Activated T-cell treated with anti-CD3 and anti-CD28 coated beads for 48 hours (primary cell): ENCODE results near the gene THRAP3.
"Not testable (repeated sequence)": the region's sequence is repeated elsewhere in the genome, so short reads cannot be mapped to it uniquely, and the experiment has no call there.

Experiments
- DNase-seq: peaks from one replicate; pipeline ENCODE4 v3.0.0-alpha.2; 2020; ENCODE audit warnings: low read depth

Gene THRAP3

DNA sequence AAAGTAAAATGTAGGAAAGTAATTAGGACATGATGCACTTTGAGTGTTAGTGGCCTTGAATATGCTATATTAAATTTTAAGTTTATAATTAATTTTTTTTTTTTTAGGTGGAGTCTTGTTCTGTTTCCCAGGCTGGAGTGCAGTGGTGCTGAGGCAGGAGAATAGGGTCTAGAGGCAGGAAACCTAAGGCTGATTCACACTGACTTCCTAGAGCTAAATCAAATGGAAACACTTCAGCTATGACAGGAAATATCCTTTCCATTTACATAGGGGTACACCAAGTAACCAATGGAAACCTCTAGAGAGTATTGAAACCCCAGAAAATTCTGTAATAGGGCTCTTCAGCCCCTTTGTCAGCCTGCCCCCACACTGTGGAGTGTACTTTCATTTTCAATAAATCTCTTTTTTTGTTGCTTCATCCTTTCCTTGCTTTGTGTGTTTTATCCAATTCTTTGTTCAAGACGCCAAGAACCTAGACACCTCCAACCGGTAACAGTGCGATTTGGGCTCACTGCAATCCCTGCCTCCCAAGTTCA is 17.9 kb upstream of the THRAP3 start:
- no peak for DNase-seq

DNA sequence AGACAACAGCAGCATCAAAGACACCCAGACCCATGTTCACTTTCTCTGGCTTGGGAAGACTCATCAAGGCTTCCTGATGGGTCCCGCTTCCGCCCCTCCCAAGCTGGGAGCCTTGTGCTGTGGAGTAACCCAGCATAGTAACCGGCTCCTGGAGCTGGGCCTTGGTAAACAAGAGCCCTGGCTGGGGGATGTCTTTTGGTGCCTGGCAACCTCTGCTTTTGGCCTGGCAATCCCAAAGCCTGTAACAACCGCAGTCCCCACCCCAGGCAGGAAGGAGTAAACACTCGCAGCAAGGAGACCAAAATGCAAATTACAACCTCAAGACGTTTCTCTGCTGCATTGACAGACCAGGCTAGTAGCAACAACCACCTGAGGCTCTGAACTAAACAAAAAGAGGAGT is 16.9 kb upstream of the THRAP3 start:
- DNase-seq, result no peak

DNA sequence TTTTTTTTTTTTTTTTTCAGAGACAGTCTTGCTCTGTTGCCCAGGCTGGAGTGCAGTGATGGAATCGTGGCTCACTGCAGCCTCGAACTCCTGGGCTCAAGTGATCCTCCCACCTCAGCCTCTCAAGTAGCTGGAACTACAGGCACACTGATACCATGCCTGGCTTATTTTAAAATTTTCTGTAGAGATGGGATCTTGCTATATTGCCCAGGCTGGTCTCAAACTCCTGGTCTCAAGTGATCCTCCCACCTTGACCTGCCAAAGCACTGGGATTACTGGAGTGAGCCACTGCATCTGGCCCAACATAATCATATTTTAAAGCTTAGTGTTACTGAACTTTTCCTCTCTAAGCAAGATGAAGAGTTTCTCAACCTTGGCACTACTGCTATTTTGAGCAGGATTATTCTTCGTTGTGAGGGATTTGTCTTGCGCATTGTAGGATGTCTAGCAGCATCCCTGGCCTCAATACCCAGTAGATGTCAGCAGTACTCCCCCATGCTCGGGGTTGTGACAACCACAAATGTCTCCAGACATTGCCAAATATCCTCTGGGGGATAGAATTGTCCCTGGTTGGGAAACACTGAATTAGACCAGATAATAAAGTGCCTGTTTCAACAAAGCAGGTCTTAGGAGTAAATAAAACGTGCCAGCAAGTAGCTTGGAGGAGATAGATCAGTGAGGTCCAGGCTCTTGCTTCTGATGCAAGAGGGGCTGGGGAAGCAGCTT is 15.1 kb upstream of the THRAP3 start:
- no peak for DNase-seq

DNA sequence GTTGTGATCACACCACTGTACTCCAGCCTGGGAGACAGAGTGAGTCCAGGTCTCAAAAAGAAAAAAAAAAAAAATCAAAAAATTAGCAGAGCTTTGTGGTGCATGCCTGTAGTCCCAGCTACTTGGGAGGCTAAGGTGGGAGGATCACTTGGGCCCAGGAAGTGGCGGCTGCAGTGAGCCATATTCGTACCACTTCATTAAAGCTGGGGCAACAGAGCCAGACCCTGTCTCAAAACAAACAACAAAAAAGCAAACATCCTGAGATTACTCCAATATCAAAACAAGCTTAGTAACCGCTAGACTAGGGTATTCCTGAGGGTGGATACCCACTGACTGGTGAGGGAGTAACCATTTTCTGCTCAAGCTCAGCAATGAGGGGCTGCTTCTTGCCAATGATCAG is 12.9 kb upstream of the THRAP3 start:
- DNase-seq, result no peak

DNA sequence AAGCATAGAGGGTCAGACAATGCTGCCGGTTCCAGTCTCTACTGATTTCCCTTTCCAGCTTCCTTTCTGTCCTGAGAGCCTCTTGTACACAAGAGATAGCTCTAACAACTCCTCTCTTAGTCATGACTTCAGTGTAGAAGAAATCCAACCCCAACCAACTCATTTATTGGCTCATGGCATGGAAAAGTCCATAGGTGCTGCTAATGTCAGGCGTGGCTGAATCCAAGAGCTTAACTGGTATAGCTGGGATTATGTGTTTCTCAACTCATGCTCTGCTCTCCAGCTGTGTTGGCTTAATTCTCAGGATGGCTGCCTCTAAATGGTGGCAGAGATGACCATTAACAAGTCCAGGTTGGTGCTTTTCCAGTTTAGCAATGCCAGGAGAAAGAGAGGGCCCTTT is 12.4 kb upstream of the THRAP3 start:
- DNase-seq, result no peak

DNA sequence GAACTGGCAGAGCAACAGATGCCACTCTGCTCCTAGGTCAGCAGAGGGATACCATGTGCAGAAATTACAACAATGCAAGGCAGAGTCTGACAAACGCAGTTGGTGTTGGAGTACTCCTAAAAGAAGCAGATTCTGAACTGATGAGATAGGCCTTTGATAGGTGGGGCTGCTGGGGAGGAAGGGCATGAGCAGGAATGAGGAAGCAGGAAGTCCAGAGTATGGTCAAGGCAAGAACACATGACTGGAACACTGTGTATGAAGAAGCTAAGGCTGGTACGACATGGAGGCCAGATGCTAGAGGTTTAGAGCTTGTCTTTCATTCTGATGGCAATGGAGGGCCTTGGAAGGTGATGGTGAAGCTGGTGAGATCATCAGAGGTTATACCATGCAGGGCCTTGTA is 11.5 kb upstream of the THRAP3 start:
- DNase-seq, result no peak

DNA sequence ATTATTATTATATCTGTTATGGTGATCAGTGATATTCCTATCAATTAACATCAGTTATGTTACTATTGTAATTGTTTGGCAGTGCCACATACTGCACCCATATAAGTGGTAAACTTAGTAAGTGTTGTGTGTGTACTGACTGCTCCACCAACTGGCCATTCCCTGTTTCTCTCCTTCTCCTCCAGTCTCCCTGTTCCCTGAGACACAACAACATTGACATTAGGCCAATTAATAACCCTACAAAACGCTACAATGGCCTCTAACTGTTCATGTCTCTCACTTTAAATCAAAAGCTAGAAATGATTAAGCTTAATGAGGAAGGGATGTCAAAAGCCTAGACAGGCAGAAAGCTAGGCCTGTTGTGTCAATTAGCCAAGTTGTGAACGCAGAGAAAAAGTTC is 6.6 kb upstream of the THRAP3 start:
- no peak for DNase-seq

DNA sequence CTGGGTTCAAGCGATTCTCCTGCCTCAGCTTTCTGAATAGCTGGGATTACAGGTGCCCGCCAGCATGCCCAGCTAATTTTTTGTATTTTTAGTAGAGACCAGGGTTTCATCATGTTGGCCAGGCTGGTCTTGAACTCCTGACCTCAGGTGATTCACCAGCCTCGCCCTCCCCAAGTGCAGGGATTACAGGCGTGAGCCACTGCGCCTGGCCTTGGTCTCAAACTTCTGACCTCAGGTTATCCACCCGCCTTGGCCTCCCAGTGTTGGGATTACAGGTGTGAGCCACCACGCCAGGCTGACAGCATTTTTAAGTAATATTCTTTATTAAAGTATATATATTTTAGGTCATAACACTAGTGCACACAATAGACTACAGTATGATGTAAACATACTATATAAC is 2.3 kb upstream of the THRAP3 start:
- DNase-seq, result not testable (repeated sequence)

DNA sequence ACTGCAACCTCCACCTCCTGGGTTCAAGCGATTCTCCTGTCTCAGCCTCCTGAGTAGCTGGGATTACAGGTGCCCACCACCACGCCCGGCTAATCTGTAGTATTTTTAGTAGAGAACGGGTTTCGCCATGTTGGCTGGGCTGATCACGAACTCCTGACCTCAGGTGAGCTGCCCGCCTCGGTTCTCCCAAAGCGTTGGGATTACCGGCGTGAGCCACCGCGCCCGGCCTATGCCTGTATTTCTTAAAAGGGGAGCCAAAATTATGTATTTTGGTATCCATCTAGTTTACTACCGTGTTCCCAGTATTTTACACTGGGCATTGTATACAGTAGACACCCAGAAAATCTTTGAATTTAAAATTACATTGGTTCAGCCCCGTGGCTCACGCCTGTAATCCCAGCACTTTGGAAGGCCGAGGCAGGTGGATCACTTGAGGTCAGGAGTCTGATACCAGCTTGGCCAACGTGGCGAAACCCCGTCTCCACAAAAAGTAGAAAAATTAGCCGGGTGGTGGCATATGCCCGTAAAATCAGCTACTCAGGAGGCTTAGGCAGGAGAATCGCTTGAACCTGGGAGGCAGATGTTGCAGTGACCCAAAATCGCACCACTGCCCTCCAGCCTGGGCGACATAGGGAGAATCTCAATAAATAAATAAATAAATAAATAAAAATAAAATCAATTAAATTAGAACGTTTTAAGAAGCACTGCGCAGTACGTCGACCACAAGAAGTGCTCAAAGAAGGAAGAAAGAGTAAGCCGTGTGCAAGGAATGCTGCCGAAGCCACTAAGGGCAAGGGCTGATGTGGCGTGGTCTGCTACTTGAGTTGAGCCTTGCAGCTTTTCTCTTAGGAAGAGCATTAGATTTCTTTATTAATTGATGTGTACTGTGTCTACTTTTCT is 1.5 kb upstream of the THRAP3 start:
- DNase-seq, result peak; percentile 3

DNA sequence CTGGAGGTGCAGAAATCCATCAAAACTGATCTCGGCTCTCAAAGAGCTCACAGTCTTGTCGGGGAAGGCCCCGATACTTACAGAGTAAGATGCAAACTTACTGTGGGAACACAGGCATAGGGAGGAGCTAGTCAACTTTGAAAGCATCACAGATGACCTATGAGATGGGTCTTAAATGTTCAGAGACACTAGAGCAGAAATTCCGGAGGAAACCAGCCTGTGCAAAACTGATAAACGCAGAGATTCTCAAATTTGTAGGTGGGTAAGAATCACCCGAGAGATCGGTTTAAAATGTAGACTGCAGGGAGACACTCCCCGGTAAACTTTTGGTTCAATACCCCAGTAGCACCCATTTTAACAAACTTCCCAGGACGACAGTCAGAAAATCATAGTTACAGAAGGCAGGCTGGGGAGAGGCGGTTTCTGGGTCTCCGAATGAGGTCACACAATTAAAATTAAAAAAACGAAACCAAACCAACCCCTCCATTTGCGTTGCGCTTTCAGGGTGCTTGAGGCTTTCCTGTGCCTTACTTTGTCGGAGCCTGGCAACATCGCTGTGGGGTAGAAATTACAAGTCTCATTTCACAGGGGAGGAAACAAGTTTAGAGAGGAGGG is 755 bp upstream of the THRAP3 start:
- peak; percentile 10 for DNase-seq

DNA sequence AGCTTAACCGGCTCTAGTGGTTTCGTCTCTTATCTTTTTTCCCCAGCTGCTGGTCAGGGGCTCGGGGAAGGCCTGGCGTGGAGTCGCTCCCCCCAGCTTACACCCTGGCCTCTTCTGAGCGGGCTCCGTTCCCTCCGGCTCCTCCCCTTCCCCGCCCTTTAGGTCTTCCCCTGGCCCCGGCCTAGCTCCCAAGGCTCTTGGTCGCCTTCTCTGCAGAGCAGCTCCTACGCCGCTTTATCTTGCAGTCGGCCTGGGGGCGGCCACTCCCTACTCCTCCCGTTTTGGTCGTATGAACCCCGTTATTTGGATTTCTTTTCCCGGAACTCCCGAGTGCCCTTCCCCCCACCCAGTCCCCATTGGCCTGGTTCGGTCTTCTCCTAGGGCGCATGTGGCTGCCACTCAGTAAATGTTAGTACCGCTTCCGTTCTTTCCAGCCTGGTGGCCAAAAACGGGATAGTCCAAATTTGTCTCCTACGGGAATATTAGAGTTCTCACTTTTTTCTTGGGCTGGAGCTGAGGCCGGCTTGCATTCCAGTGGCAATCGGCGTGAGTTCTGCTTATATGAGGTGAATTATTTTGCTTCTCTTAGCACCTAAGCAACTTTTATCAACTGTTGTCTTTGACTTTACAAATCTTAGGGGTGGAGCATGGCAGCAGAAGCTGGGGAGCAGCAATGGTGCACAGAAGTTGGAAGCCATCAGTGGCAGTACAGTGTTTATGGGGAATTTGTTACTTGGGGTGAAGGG is 467 bp downstream of the THRAP3 start:
- DNase-seq, result no peak

DNA sequence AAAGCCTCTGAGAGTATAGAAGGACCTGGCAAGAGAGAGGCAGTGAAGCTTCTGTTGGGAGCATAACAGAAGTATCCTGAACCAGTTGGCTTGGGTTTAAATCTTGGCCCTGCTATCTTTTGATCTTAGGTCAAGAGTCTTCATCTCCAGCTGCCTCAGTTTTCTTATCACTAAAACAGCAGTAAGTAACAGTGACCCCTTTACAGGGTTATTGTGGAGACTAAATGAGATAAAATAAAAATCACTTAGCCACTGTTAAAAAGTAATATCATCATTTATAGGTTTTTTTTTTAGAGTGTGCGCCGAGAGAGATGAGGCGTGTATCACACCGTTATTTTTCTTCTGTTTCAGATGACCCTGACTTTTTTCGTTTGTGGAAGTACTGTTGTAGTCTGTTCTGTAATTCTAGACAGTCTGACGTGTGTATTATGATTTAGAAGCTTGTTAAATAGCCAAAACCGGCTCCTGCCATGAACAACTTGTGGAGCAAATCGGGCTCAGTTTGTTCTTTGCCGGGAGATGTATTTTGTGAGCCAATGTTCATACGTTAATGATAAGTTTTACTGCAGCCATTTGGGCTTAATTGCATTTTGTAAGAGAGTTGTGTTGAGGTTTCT is 1.1 kb downstream of the THRAP3 start:
- DNase-seq, result no peak

DNA sequence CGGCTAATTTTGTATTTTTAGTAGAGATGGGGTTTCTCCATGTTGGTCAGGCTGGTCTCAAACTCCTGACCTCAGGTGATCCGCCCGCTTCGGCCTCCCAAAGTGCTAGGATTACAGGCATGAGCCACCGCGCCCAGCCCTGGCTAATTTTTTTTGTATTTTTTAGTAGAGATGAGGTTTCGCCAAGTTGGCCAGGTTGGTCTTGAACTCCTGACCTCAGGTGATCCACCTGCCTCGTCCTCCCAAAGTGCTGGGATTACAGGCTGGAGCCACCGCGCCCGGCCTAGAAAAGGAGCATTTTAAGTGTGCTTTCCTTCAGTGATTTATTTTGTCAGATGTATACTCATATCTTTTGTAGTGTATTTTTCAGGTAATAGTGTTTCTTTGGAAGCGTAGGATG is 6.0 kb downstream of the THRAP3 start:
- not testable (repeated sequence) for DNase-seq

DNA sequence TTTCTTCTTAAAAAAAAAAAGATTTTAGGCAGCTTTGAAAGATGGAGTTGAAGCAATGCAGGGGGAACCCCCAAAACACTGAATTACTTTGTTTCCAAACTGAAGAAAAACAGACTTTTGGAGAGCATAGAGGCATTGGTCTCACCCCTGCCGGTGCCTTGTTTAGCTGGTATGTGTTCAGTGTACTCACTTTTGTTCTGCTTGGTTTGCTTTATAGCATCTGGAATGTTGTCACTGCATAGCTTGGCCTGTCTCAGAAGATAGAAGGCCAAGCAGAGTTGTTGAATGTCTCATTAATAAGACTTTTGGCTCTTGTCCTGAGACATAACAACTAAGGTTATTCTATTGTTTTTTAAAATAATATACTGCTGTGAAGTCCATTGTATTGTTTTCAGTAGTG is 6.9 kb downstream of the THRAP3 start:
- DNase-seq, result no peak

DNA sequence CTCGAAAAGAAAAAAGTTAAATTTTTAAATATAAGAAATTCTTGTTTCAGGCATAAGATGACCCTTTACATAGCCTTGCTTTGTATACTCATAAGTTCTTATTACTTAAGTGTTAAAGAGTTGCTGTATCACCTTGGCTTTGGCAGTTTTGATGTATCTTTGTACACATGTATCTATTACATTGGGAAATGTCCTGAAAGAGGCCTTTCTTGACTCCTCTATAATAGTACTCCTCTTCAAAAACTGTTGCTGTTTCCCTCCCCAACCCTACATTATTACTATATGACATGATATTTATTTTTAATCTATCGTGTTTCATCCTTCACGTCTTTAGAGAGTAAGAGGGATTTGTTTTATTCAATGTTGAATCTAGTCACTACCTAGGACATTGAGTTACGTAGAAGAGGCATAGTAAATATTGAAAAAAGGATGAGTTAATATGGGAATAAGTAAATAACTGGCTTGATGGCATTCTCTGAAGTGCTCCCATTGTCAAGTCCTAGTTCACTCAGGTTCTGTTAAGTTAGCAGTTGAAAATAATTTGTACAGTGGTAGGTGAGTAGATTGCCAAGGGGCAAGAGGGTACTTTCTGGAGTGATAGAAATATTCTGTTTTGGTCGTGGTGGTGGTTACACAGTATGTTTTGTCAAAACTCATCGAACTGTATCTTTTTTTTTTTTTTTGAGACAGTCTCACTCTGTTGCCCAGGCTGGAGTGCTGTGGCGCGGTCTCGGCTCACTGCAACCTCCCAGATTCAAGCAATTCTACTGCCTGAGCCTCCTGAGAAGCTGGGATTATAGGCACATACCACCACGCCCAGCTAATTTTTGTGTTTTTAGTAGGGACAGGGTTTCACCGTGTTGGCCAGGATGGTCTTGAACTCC is 8.2 kb downstream of the THRAP3 start:
- DNase-seq, result no peak

DNA sequence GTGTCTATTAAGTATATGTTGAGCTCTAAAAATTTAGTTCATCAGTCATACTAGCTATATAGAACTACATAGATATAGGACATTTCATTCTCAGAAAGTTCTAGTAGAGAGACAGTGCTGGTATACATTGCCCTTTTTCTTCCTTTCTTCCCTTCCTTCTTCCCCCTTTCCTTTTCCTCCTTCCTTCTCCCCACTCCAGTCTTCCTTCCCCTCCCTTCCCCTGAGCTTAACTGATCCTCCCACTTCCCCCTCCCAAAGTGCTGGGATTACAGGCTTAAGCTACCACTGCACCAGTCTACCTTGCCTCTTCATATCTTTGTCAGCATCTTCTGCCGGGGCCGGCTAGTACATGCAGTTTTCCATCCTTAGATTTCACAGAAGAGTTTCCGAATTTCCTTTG is 12.1 kb downstream of the THRAP3 start:
- no peak for DNase-seq

DNA sequence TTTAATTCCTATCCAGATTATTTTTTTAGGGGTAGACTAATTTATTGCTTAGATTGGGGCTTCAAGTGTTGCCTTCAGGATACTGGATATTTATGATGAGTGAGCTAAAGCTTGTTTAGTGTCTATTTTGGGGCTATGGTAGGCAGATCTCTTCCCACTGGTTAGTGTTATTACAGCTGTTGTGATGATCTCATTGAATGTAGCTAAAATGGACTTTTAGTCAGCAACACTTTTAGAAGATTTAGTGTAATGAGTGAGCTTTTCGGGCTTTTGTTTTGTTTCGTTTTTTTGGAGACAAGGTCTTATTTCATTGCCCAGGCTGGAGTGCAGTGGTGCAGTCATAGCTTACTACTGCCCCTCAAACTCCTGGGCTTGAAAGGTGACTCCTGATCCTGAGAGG is 14.2 kb downstream of the THRAP3 start:
- no peak for DNase-seq

DNA sequence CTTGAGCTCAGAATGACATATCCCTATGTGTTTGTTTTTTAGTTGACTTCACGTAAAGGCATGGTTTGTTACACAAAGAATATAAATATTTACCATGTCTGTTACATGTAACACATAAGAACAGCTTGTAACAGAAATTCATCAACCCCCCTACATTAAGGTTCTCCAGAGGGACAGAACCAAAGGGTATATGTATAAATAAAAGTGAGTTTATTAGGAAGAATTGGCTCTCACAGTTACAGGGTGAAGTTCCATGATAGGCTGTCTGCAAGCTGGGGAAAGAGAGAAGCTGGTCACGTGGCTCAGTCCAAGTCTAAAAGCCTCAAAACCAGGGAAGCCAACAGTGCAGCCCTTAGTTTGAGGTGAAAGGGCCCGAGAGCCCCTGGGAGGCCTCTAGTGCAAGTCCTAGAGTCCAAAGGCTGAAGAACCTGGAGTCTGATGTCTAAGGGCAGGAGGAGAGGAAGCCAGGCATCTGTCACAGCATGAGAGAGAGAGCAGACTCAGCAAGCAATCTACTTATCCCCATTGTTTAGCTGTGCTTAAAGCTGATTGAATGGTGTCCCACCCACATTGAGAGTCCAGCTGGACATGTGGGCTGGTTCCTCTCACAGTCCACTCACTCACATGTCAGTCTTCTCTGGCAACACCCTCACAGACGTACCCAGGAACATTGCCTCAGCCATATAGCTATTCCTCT is 15.8 kb downstream of the THRAP3 start:
- no peak for DNase-seq

DNA sequence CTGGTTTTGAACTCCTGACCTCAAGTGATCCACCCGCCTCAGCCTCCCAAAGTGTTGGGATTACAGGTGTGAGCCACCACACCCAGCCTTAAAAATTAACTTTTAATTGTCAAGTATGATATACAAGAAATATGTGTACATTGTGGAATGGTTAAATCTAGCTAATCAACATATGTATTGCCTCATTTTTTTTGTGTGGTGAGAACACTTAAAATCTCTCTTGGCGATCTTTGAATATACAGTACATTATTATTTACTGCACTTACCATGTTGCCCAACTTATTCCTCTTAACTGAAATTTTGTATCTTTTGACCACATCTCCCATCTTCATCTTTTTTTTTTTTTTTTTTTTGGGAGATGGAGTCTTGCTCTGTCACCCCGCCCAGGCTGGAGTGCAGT is 23.3 kb downstream of the THRAP3 start:
- DNase-seq, result no peak
